Skeletal muscle tissue (tissue), 4 donors: ENCODE results near the gene PPP1R11. TPM values are rescaled to one million over a fixed set of nuclear protein-coding genes. Genes with fewer than 3 reads are reported as not detected.

Experiments used
- H3K27ac ChIP-seq: one replicate; pipeline ENCODE4 v1.7.0; 2013; ENCODE audit warnings: mild to moderate bottlenecking, low read depth, low read length, inconsistent platforms
- H3K27me3 ChIP-seq, 3 donors: one replicate each; pipeline ENCODE4 v1.7.0; 2013; ENCODE audit warnings: low read length in 3 of 3; ENCODE audit not compliant: control insufficient read depth in 3 of 3, insufficient read depth in 3 of 3
- H3K36me3 ChIP-seq, 3 donors: one replicate each; pipeline ENCODE4 v1.7.0; 2013; ENCODE audit warnings: low read length in 3 of 3; ENCODE audit not compliant: control insufficient read depth in 3 of 3, insufficient read depth in 3 of 3
- H3K4me1 ChIP-seq, 3 donors: one replicate each; pipeline ENCODE4 v1.7.0; 2013; ENCODE audit warnings: low read length in 3 of 3, mild to moderate bottlenecking in 3 of 3; ENCODE audit not compliant: control insufficient read depth in 3 of 3, insufficient read depth in 3 of 3
- H3K4me3 ChIP-seq, 3 donors: one replicate each; pipeline ENCODE4 v1.7.0; 2013; ENCODE audit warnings: low read length in 3 of 3
- H3K9ac ChIP-seq, 3 donors: one replicate each; pipeline ENCODE4 v1.7.0; 2013; ENCODE audit warnings: low read length in 3 of 3, mild to moderate bottlenecking in 3 of 3, moderate library complexity in 2 of 3, low read depth in 1 of 3
- H3K9me3 ChIP-seq, 3 donors: one replicate each; pipeline ENCODE4 v1.7.0; 2013; ENCODE audit warnings: low read length in 3 of 3; ENCODE audit not compliant: control insufficient read depth in 3 of 3
- total RNA-seq: library from RNA; depleted of rRNA; stranded (reverse); fragments of >200 nt; gene quantifications from one replicate; pipeline ENCODE4 v1.2.3, GENCODE V29; 2014
- donor health status: Osteomylitis.

Gene PPP1R11
- total RNA-seq, 1 donor from 2014 or later: 6.8 TPM

GRCh38 chr6:30071858-30072257 is 4.9 kb downstream of the PPP1R11 start:
- Histone ChIP-seq H3K9me3 (no peaks in the 10 kb centered on the region), H3K27ac (no peak overlapping the region), H3K36me3 (peaks cover 7 to 20% (median 13%) of the 10 kb centered on the region in 3 donors), H3K9ac (no peak overlapping the region), H3K4me1 (peaks cover 14 to 24% (median 24%) of the 10 kb centered on the region in 3 donors), H3K4me3 (no peak overlapping the region), H3K27me3 (peaks cover 57 to 62% (median 59%) of the 10 kb centered on the region in 3 donors)

GRCh38 chr6:30073489-30074235 is 6.7 kb downstream of the PPP1R11 start:
- H3K36me3 ChIP-seq: peaks cover 7 to 17% (median 10%) of the 10 kb centered on the region in 3 donors
- H3K4me1 ChIP-seq: peaks cover 8 to 17% (median 14%) of the 10 kb centered on the region in 3 donors
- peaks cover 65 to 74% (median 70%) of the 10 kb centered on the region in 3 donors for H3K27me3 ChIP-seq
- H3K9me3 ChIP-seq: no peaks in the 10 kb centered on the region
- no peak overlapping the region for H3K9ac ChIP-seq
- no peak overlapping the region for H3K27ac ChIP-seq
- no peak overlapping the region for H3K4me3 ChIP-seq

GRCh38 chr6:30074331-30075093 is 7.5 kb downstream of the PPP1R11 start:
- H3K9ac ChIP-seq: no peak overlapping the region
- H3K4me1 ChIP-seq: peaks cover 8 to 17% (median 14%) of the 10 kb centered on the region in 3 donors
- peaks cover 65 to 79% (median 75%) of the 10 kb centered on the region in 3 donors for H3K27me3 ChIP-seq
- no peaks in the 10 kb centered on the region for H3K9me3 ChIP-seq
- H3K27ac ChIP-seq: no peak overlapping the region
- H3K4me3 ChIP-seq: peak overlapping the region in 1 of 3 donors; percentile 27
- H3K36me3 ChIP-seq: peaks cover 2 to 8% (median 4%) of the 10 kb centered on the region in 3 donors

GRCh38 chr6:30075094-30075789 is 8.2 kb downstream of the PPP1R11 start, which contains the start of gene RNF39:
RNF39 (minus strand) TSS chr6:30075769; CDS start chr6:30075585, 184 bp downstream.
- Histone ChIP-seq H3K4me1 (peaks cover 8 to 17% (median 14%) of the 10 kb centered on the region in 3 donors), H3K27me3 (peaks cover 65 to 79% (median 75%) of the 10 kb centered on the region in 3 donors), H3K9ac (peak within 1 kb of the TSS in 1 of 3 donors; percentile 16), H3K36me3 (peaks cover under 1 to 2% (median 2%) of the 10 kb centered on the region in 3 donors), H3K4me3 (peak within 1 kb of the TSS in 2 of 3 donors; percentile 6 to 27), H3K9me3 (no peaks in the 10 kb centered on the region), H3K27ac (no peak within 1 kb of the TSS)

GRCh38 chr6:30075790-30076732 is 9.1 kb downstream of the PPP1R11 start:
- H3K9ac ChIP-seq: peak overlapping the region in 1 of 3 donors; percentile 16
- no peaks in the 10 kb centered on the region for H3K36me3 ChIP-seq
- peaks cover 8 to 16% (median 14%) of the 10 kb centered on the region in 3 donors for H3K4me1 ChIP-seq
- H3K27ac ChIP-seq: no peak overlapping the region
- H3K27me3 ChIP-seq: peaks cover 59 to 71% (median 69%) of the 10 kb centered on the region in 3 donors
- no peak overlapping the region for H3K4me3 ChIP-seq
- H3K9me3 ChIP-seq: no peaks in the 10 kb centered on the region

- no peaks in the 10 kb centered on the region for H3K36me3 ChIP-seq
- H3K27ac ChIP-seq: no peak overlapping the region
- H3K9ac ChIP-seq: no peak overlapping the region
Measured at GRCh38 chr6:30077218-30077617, 10.2 kb downstream of the PPP1R11 start.

GRCh38 chr6:30087876-30088275 is 20.9 kb downstream of the PPP1R11 start:
- H3K4me1 ChIP-seq: no peaks in the 10 kb centered on the region
- no peak overlapping the region for H3K9ac ChIP-seq
- no peaks in the 10 kb centered on the region for H3K36me3 ChIP-seq
- no peak overlapping the region for H3K27ac ChIP-seq
- H3K4me3 ChIP-seq: no peak overlapping the region
- H3K27me3 ChIP-seq: peaks cover 13 to 30% (median 28%) of the 10 kb centered on the region in 3 donors
- no peaks in the 10 kb centered on the region for H3K9me3 ChIP-seq

More at GRCh38 chr6:30077218-30077617, 10.2 kb downstream of the PPP1R11 start:
- Histone ChIP-seq H3K4me3 (no peak overlapping the region), H3K9me3 (no peaks in the 10 kb centered on the region), H3K27me3 (peaks cover 47 to 61% (median 59%) of the 10 kb centered on the region in 3 donors), H3K4me1 (peaks cover 8 to 15% (median 14%) of the 10 kb centered on the region in 3 donors)

- Histone ChIP-seq H3K9ac (no peak overlapping the region), H3K27ac (no peak overlapping the region), H3K4me3 (no peak overlapping the region), H3K36me3 (no peaks in the 10 kb centered on the region), H3K27me3 (peaks cover 32 to 53% (median 39%) of the 10 kb centered on the region in 3 donors), H3K9me3 (no peaks in the 10 kb centered on the region), H3K4me1 (no peaks in the 10 kb centered on the region)
Measured at GRCh38 chr6:30091577-30092381, 24.8 kb downstream of the PPP1R11 start.
